ENCODE results near the gene SLCO4A1.

GRCh38 chr20:62665826-62666735, 23.8 kb downstream of the SLCO4A1 start:
- TF ChIP-seq CTCF (IDR thresholded peaks at IDR 0.05): no peak
- TF ChIP-seq POLR2A (IDR thresholded peaks at IDR 0.05): no peak

All from esophagus squamous epithelium (tissue), 4 donors.